ELF-1 (cell line): Measurements from ENCODE around the gene SMCO4.

ENCODE experiments used
- DNase-seq: peaks from one replicate; pipeline ENCODE4 v3.0.0-alpha.2; 2016; ENCODE audit warnings: low read depth, low spot score

Gene SMCO4

DNA sequence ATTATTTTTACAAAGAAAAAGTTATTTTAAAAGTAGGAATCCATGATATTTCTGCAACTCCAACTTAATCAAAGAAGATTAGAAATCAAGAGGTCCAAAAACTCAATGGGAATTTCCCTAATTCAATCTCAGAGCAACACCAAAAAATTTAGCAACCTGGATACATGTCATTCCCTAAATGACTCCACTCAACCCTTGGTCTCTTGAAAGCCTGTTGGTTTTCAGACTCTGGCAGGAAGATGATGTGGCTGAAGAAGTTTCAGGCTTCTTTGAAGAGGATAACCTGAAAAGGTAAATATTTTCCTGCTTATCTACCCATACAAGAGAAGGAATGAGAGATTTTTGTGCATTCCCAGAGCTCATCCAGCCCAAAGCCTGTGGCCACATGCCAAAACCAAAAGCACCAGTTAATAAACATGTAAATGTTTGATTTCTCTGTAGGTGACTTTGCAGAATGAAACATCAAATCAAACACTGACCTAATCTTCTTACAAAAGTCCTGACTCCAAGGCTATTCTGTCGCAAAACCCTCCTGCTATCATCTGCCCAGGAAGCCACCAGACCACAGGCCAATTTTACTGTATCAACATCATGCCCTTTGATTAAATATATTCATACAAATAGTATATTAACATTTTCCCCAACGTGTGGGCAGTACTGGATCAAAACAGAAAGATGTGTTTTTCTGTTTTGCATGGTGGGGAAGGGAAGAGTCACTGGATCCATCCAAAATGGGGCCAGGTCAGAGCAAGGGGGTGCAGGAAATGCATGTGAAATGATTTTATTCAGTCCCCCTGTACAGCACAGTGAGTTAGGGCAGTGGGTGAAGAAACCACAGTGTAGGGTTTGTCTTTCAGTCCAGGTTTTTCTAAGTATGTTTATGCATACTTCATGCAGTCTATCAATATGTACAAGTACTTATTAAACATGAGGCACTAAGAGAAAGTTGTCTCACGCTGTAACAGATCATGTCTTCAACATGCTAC lies 38.8 kb downstream of the SMCO4 start:
- DNase-seq: no peak

DNA sequence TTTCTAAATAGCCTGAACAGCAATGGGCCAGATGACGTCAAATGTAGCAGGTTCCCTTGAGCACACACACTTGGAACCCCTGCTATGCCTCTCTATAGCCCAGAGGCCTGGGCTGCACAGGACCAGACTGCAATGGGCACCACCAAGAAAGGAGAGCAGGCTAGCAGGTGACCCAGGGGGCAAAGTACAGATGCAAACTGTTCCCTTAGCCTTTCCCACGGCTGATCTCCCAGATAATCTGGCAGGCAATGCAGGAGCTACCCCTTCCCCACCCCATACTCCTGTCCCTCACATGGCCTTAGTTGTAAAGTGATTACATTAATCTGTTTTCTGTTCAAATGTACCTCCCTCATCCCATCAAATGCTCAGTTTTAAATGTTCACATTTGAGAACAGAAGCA lies 41.3 kb downstream of the SMCO4 start:
- no peak for DNase-seq

DNA sequence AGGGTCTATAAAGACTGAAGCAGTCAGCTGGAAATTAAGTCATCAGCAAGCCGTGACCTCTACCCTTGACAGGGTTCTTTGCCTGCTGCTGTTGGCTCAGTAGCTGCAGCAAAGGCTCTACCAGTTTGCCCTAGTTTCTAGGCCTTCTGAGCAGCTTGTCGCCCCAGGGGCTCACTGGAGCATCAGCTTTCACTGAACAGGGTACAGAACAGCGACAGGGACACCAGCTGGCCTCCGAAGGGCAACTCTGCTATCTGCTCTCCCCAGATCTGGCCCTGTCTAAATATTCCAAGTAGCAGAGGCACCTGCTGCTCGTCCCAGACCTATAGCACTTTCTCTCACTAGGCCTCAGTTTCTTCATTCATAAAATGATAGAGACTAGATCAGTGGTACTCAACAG lies 42.4 kb downstream of the SMCO4 start:
- peak; percentile 10 for DNase-seq

DNA sequence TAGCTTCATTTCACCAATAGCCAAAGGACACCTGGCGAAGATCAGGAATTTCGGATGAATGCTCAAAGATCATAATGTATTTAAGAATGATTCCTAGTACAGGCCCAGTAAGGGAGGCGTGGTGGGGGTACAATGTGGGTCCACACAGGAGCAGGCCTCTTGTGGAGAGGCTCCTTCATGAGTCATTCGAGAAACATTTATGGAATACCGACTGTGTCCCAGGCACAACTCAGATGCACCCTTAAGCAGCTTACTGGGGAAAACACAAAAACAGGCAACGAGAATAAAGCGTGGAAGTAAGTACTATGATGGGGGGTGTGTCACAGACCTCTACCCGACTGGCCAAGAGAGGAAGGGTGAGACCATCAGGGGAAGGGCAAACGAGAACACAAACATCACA lies 44.5 kb downstream of the SMCO4 start:
- peak; percentile 58 for DNase-seq

DNA sequence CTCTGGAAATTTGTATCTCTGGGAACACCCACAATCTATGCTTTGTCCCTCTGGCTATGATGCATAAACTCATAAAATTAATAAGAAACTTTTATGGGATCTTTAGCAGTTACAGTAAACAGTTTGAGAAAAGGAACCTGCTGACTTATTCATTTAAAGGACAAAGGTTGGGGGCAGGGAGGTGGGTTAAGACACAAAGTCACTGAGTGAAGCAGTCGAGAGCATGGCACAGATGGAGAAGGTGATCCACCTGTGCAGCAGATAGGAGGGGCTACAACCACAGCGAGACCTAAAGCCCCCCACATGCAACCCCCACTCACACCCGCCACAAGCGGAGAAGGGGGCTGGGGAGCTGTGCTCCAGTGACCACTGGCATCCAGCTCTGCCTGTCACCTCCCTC lies 45.0 kb downstream of the SMCO4 start:
- no peak for DNase-seq

DNA sequence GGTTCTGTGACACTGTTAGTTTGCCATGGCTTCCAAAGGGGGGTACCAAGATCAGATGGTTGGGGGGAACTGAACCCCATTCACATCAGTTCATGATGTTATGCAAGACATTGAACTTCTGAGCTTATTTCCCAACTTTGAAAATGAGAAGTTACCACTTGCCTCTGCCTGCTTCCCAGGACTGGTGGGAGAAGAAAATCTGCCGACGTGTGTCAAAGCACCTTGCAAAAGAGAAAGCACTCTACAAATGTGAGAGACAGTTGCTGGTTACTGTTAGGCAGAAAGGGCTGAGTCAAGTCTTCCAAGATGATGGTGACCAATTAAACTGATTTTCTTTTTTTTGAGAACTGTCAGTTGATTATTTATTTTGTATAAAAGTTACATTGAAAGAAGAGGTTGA lies 45.6 kb downstream of the SMCO4 start:
- no peak for DNase-seq

DNA sequence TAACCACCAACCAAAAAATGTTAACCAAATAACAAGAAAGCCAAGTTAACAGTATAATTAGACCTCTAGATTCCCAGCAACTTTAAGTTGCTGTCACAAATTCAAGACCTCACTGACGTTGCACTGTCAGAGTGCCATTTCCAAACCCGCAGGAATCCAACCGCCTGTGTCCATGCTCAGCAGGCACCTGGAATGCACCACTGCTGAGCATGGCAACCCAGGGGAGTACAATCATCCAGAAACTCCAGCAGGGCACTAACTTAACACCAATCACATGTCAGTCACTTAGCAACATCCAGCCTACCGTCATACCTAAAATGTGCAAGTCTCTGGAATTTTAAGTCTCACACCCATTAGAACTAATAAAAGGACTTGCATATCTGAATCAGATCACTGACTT lies 48.8 kb downstream of the SMCO4 start:
- no peak for DNase-seq

DNA sequence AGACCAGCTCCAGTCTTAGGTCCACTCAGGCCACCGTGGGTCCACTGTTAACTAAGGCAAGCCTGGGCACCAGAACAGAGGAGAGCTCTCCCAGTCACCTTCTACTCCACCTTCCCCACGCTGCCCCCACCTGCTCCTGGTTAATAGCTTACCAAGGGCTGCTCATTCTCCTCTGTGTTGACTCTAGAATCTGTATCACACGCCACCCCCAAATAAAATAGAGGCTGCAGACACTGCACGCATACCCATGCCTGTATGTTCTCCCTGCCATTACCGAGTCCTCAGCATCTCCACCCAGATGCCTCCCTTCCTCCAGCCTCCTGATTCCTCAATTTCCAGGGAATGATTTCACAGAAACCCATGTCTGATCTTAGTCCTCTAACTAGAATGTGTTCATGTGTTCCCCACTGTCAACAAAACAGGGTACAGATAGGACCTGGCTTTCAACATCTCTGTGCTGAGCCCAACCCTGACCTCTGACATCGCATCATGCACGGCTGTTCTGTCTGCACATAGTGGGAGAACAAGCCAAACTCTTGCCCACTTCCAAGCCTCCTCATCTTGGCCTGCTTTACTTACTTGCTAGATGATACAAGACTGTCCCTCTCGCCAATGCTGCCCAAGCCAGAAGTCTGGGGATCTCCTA lies 49.8 kb downstream of the SMCO4 start:
- no peak for DNase-seq

DNA sequence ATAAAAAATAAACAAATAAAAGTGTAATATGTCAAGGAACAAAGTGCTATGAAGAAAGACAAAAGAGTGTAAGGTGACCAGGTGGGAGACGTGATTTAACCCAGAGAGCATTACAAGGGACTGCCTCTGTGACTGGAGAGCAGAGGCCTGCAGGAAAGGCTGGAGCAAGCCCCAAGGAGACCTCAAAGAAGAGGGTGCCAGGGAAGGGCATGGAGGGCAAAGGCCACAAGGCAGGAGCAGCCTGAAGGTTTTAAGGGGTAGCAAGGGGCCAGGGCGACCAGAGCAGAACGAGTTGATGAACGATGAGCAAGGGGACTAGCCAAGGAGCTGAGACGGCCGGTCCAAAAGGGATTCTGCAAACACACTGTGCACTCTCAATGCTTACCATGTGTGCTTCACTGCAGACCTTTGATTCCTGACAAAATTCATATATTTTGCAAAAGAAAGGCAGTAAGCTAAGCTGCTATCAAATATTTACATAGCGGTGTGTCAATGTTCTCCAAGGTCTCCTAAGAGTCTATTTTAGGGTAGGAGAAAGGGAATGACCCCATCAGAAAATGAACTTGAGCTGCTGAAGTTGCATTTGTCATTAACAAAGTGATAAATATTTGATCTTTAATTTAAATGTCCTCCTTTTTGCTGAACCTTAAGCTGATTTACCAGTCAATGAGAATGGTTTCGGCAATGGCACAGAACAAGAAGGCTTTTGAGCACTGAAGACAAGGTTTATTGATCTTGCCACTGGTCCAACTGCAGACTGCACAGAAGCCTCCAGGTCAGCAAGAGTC lies 50.5 kb downstream of the SMCO4 start:
- DNase-seq: no peak

DNA sequence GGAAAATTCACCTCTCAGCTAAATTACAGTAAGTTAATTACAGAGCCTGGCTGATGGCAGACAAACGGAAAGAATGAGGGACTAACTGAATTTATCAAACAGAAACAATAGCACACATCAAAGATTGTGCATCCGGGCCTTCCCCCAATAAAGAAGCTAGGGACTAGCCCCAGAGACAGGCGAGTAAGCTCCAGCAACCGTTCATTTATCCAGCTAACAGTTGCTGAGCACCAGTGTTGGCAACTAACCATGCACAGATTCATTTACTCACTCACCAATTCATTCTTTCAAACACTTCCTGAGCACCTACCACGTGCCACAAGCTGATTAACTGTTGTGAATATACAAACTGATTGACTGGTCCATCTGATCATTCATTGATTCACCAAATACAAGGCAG lies 51.2 kb downstream of the SMCO4 start:
- DNase-seq: no peak

DNA sequence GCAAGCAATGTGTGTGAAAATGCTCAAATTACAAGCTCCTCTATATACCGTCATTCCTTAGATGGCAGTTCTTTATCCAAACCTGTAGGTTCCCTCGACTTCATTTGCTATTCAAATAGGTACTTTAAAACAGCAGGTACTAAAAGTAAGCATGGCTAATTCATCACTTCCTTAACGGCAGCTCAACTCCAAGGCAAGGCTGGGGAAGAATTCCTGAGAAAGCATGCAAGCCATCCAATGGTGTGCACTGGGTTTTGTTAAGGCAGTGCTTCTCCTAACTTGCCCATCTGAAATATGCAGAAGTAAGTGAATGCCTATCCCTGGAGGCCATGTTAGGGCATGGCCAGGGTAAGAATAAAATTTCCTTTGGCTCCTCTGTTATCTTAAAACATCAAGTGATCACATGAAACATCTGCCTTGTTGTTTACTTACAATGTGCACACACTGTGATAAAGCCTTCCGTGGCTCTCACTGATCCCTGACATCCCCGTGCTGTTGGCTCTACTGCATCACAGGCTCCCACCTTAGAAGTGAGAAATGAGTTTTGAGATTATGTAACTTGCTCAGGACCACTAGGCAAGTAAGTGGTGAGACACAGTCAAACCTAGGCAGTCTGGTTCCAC lies 52.1 kb downstream of the SMCO4 start:
- peak; percentile 12 for DNase-seq

DNA sequence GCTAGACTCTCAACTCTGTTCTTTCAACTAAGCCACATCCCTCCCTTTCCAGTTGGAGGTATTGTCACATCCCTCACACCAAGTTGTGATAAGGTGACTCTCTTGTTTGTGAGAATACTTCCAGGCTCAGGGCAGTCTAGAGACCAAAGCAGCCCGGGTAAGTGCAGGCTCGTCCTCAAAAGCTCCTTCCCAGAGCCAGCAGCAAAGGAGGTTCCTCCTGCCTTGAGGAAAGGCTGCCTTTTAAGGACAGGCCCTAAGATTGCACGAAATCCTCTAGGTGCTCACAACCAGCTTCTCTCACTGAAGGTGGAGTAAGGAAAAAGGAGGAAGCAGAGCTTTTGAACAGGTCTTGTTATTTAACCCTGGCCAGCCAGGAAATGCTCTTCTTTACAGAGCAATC lies 53.4 kb downstream of the SMCO4 start:
- no peak for DNase-seq

DNA sequence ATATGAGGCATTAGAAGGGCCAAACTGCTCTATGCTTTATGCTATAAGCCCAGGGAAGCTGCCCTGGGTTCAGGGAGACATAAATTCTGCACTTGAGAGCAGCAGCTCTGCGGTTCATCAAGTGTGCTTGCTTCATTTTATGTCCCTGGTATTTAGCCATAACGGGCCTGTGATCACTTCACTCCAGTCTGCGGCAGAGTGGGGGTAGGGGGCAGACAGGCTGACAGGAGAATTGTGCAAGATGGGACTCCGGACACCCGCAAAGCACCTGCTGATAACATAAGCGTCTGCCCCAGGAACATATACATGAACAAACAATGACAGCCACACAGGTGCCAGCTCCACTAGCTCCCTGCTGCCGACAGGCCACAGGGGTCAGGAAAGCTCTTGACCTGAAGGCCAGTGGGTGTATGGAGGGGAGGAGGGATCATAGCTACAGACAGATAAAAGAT lies 56.1 kb downstream of the SMCO4 start:
- no peak for DNase-seq

DNA sequence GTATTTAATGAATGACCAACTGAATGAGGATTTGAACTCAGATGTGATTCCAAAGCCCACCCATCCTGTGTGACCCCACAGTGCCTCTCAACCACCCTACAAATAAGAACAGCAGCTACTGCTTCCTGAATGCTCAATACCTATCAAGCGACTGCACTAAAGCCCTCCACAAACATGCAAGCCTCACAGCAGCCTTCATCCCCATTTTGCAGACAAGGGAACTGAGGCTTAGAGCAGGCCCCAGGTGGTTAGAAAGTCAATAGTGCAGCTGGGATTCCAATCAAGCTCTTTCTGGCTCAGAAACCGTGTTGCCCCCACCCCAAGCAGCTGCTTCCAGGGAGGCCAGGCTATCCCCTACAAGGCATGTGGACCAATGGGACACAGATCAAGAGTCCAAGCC lies 57.2 kb downstream of the SMCO4 start:
- no peak for DNase-seq

DNA sequence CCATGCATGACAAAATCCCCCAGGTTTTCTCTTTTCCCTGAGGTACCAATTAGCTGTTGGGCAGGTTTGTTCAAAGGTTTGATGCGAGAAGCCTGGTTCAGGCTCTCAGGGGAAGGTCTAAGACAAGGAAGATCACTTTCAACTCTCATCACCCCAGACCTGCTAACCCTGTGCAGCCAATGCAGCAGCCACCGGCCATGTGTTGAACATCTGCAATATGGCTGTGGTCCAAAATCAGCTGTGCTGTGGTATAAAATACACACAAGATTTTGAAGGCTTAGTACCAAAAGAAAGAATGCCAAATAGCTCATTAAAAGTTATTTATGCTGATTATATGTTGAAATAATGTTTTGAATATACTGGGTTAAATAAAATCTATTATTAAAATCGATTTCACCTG lies 58.5 kb downstream of the SMCO4 start:
- no peak for DNase-seq

DNA sequence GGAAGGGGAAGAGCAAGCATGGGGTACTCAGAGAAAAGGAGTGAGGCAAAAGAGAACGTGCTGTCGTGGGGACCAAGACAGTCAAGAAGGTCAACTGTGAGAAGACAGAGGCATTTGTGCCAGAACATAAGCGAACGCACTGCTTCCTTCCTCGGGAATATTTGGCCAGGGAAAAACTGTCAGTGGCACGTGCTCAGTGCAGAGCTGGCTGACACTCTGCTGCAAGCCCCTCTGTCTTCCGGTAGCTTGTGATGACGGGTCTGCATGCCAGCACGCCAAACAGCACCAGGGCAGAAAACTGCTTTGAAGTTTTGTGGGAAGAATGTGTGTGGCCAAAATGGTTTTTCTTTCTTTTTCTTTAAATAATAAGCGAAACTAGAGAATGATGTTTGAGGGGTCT lies 60.6 kb downstream of the SMCO4 start:
- DNase-seq: no peak

DNA sequence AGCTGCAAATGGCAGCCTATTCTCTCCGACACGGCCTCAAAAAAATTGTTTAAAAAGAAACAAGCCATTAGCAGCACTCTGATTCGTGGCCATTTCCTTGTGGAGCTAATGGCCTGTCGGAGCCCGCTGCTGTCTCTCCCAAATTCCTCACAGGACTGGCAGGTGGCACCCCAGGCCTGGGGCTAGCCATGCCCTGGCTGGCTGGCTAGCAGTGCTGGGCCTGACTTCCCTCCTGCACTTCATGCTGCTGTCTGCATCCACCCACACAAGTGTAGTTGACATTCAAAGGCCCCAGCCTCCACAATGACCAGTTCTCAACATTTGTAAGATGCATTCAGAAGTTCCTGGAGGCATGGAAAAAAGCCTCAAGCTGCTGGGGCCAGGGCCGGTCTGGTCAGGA lies 61.5 kb downstream of the SMCO4 start:
- DNase-seq: no peak

DNA sequence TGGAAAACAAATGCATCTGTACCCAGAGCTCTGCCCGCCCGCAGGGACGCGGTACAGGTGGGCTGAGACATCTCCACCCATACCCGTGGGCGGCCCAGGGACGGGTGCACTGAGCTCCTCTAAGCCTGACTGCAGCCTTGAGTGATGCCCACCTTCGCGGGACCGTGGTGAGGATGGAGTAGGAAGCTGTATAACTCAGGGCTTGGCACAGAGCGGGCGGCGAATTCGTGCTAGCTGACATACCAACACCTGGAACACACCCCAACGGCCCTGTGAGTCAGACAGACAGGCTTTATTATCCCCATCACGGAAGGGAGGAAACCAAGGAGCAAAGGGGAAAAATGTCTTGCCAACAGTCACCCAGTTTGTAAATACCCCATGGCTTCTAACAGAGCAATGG lies 61.9 kb downstream of the SMCO4 start:
- no peak for DNase-seq

DNA sequence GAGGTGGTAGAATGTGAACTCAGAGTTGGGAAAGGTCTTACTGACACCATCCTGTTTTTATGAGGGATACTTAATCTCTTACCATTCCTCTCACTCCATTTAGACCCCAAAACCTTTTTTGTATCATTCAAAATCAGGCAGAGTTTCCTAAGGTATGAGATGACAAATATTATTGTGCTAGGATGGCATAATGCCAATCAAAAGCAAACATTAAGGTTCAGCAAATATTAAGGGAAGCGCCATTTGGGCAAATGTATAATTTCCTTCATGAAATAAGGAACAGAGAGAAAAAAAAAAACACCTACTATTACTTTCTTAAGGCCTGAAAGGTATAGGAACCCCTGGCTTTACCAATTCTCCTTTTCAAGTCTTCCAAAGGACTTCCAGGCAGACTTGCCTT lies 62.4 kb downstream of the SMCO4 start:
- DNase-seq: no peak

DNA sequence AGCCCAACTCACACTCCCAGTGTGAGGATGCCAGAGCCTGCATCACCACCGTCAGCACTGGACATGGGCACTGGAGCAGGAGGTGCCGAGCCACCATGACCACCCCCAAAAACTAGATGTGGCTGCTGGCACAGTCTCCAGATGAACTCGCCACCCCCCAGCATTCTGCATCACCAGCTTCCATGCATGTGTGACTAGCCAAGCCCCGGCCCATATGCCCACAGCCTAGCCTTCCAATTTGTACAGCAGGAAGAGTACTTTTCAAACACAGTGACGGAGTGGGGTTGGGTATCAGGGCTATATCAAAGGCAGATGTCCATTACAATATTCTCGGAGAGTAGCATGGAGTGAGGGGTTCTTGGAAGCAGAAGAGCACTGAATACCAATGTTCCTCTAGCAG lies 62.9 kb downstream of the SMCO4 start:
- DNase-seq: no peak

DNA sequence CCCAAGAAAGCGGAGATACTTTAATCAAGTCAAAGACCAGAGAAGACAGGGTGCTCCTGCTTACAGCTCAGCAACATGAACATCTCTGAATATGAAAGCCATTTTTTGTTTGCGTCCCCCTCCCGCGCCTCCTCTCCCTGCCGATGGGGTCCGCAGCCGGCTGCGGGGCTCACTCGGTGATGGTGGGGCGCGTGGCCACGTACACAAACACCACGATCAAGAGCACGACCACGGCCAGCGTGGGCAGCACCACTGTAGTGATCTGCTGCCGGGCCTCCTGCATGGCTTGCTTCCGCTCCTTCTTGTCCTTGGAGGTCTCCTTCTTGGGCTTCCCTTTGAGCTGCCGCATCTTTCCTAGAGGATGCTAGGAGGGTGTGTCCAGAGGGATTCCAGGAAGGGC lies 64.3 kb downstream of the SMCO4 start:
- DNase-seq: no peak

DNA sequence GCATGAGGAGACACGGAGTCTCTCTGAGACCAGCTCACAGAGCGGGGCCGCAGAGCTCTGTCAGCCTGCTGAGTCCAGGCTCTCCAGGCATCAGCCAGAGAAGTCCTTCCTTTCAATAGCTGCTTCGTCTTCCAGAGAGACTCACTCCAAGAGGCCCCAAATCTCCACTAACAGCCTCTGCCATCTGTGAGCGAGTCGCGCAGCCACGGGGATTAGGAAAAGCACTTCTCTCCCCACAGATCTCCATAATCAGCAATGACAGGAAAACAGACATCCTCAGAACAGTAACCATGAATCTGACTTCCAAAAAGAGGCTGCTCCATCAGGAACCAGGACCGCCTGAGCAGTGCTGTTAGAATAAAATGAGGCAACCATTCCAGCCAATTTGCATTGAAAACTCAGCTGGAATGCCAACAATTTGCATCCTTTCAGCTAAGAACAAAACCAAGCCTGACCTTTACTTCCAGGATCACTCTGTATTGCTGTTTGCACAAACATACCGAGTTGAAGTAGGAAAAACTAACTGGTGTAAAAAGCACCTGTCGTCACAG lies 65.4 kb downstream of the SMCO4 start:
- DNase-seq: peak; percentile 61
